ENCODE measurements around the gene USH2A.

GRCh38 chr1:216032961-216033614 lies 390.2 kb downstream of the USH2A start:
- TF ChIP-seq, protein P1, sequence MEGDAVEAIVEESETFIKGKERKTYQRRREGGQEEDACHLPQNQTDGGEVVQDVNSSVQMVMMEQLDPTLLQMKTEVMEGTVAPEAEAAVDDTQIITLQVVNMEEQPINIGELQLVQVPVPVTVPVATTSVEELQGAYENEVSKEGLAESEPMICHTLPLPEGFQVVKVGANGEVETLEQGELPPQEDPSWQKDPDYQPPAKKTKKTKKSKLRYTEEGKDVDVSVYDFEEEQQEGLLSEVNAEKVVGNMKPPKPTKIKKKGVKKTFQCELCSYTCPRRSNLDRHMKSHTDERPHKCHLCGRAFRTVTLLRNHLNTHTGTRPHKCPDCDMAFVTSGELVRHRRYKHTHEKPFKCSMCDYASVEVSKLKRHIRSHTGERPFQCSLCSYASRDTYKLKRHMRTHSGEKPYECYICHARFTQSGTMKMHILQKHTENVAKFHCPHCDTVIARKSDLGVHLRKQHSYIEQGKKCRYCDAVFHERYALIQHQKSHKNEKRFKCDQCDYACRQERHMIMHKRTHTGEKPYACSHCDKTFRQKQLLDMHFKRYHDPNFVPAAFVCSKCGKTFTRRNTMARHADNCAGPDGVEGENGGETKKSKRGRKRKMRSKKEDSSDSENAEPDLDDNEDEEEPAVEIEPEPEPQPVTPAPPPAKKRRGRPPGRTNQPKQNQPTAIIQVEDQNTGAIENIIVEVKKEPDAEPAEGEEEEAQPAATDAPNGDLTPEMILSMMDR (IDR thresholded peaks at IDR 0.05), result no peak
- TF ChIP-seq POLR2A (IDR thresholded peaks at IDR 0.05), result no peak

Measured in lower leg skin (tissue), 3 donors.